Endothelial cell of umbilical vein (primary cell): Measurements from ENCODE around the gene PATE3. TPM values are rescaled to one million over a fixed set of nuclear protein-coding genes. Genes with fewer than 3 reads are reported as not detected.

Source experiments
- BruUV-seq: library from RNA; stranded (reverse); fragments of 400-500 nt; replicated peaks from 2 replicates; lab custom pipeline; 2021; lab: Mats Ljungman, UMichigan
- CTCF ChIA-PET: fragments of 300-600, 350-600 bp; sonication (Branson Sonifier 250); formaldehyde crosslinking; loops from one replicate; lab custom pipeline; 2021; ENCODE audit warnings: antibody characterized with exemption, inconsistent platforms; lab: Charles Lee
- POLR2A ChIA-PET: fragments of 300-600, 350-600 bp; sonication (Branson Sonifier 250); formaldehyde crosslinking; loops from one replicate; lab custom pipeline; 2021; ENCODE audit warnings: antibody characterized with exemption, inconsistent platforms; lab: Charles Lee
- DNase-seq: peaks from one replicate; pipeline ENCODE4 v3.0.0-alpha.2; 2011; ENCODE audit warnings: low read depth, low spot score
- FAIRE-seq: peaks from 2 replicates; lab custom pipeline; 2011; peaks lifted over from hg19 to GRCh38; lab: Jason Lieb, UNC
- H2AFZ ChIP-seq: 2 replicates; pipeline ENCODE4 v1.6.0; 2012; ENCODE audit warnings: low read depth, low read length, control low read depth, inconsistent platforms
- H3K27ac ChIP-seq: 2 replicates; pipeline ENCODE4 v1.5.1; 2011; ENCODE audit warnings: low read depth, mild to moderate bottlenecking, control low read depth, low read length, moderate library complexity; ENCODE audit not compliant: insufficient read depth
- H3K27me3 ChIP-seq, 2 experiments: 2 replicates each; pipeline versions ENCODE4 v1.6.0 to v1.6.1; 2011; ENCODE audit warnings: low read length in 2 of 2, mixed read lengths in 1 of 2; ENCODE audit not compliant: control insufficient read depth in 2 of 2, insufficient read depth in 2 of 2
- H3K36me3 ChIP-seq, 2 experiments: 2 replicates in 1 of 2; 3 replicates in 1 of 2; pipeline ENCODE4 v1.5.1; 2011; ENCODE audit warnings: low read length in 2 of 2, mild to moderate bottlenecking in 1 of 2, moderate library complexity in 1 of 2; ENCODE audit not compliant: control insufficient read depth in 2 of 2, insufficient read depth in 2 of 2; ENCODE audit errors: extremely low read depth in 1 of 2
- H3K4me1 ChIP-seq: 3 replicates; pipeline ENCODE4 v1.5.1; 2011; ENCODE audit warnings: mild to moderate bottlenecking, low read length; ENCODE audit not compliant: control insufficient read depth, insufficient read depth; ENCODE audit errors: extremely low read depth
- H3K4me2 ChIP-seq: 2 replicates; pipeline ENCODE4 v1.6.1; 2011; ENCODE audit warnings: low read length, control low read depth, mixed read lengths; ENCODE audit not compliant: insufficient read depth
- H3K4me3 ChIP-seq, 3 experiments: fragments of 200-600 bp in 1 of 3; sonication (generic), shearing (Covaris generic) in 1 of 3; replicated peaks in 1 of 3; 2 replicates each; pipeline ENCODE4 v1.5.1; 2011 to 2016; ENCODE audit warnings: control low read depth in 3 of 3, low read length in 3 of 3, mild to moderate bottlenecking in 2 of 3, inconsistent platforms in 1 of 3, low read depth in 1 of 3, moderate library complexity in 1 of 3; ENCODE audit not compliant: insufficient read depth in 1 of 3
- H3K79me2 ChIP-seq: 2 replicates; pipeline ENCODE4 v1.6.0; 2012; ENCODE audit warnings: low read length, inconsistent platforms; ENCODE audit not compliant: control insufficient read depth, insufficient read depth
- H3K9ac ChIP-seq: replicated peaks from 2 replicates; pipeline ENCODE3; 2011; ENCODE audit warnings: low read length, control low read depth; ENCODE audit not compliant: insufficient read depth; ENCODE audit errors: extremely low read depth
- H3K9me1 ChIP-seq: replicated peaks from 3 replicates; pipeline ENCODE4 v1.6.0; 2011; ENCODE audit warnings: mild to moderate bottlenecking, low read length; ENCODE audit not compliant: control insufficient read depth, insufficient read depth; ENCODE audit errors: extremely low read depth
- H3K9me3 ChIP-seq: replicated peaks from 2 replicates; pipeline ENCODE4 v1.5.1; 2012; ENCODE audit warnings: low read length, inconsistent platforms; ENCODE audit not compliant: control insufficient read depth, insufficient read depth
- H4K20me1 ChIP-seq: replicated peaks from 2 replicates; pipeline ENCODE3; 2011; ENCODE audit warnings: mild to moderate bottlenecking, low read length; ENCODE audit not compliant: control insufficient read depth, insufficient read depth; ENCODE audit errors: extremely low read depth
- CTCF ChIP-seq, 2 donors: IDR thresholded peaks; 1 replicate in 1 of 2; 2 replicates in 1 of 2; pipeline ENCODE4 v1.5.1; 2011; ENCODE audit warnings: low read length in 2 of 2, mild to moderate bottlenecking in 2 of 2, moderate library complexity in 2 of 2, control low read depth in 1 of 2, inconsistent platforms in 1 of 2, low read depth in 1 of 2; ENCODE audit not compliant: insufficient read depth in 1 of 2; ENCODE audit errors: extremely low read depth in 1 of 2
- EZH2 ChIP-seq: IDR thresholded peaks from 2 replicates; pipeline ENCODE4 v1.6.1; 2012; ENCODE audit warnings: borderline replicate concordance, low read depth, mild to moderate bottlenecking, moderate library complexity, low read length, inconsistent platforms; ENCODE audit not compliant: severe bottlenecking
- FOS ChIP-seq: IDR thresholded peaks from 2 replicates; pipeline ENCODE4 v1.6.1; 2011; ENCODE audit warnings: mild to moderate bottlenecking, low read length, moderate library complexity, borderline replicate concordance; ENCODE audit not compliant: insufficient read depth
- GATA2 ChIP-seq: IDR thresholded peaks from 2 replicates; pipeline ENCODE4 v1.7.0; 2011; ENCODE audit warnings: low read depth, mild to moderate bottlenecking, moderate library complexity, mixed read lengths, low read length; ENCODE audit not compliant: insufficient read length, insufficient read depth
- JUN ChIP-seq: IDR thresholded peaks from 2 replicates; pipeline ENCODE4 v1.6.1; 2011; ENCODE audit warnings: borderline replicate concordance, low read depth; ENCODE audit not compliant: insufficient read length, insufficient read depth
- MAX ChIP-seq: IDR thresholded peaks from 2 replicates; pipeline ENCODE4 v1.6.1; 2011; ENCODE audit not compliant: insufficient read depth, insufficient read length
- MYC ChIP-seq: IDR thresholded peaks from one replicate; pipeline ENCODE4 v1.6.1; 2011; ENCODE audit warnings: mild to moderate bottlenecking, low read depth, low read length
- POLR2A ChIP-seq: IDR thresholded peaks from 2 replicates; pipeline ENCODE4 v1.6.1; 2012; ENCODE audit warnings: low read depth, mild to moderate bottlenecking, control low read depth, low read length
- POLR2AphosphoS5 ChIP-seq: IDR thresholded peaks from 2 replicates; pipeline ENCODE4 v1.6.1; 2012; ENCODE audit warnings: low read depth, mild to moderate bottlenecking, control low read depth, low read length, moderate library complexity; ENCODE audit not compliant: insufficient read depth
- dilution Hi-C: fragments of 300-500 bp; cut with MboI; formaldehyde crosslinking; loops from one replicate; pipeline ENCODE4 v1.15.0; 2019; ENCODE audit warnings: low sequenced_read_pairs; ENCODE audit not compliant: extremely low pct_ligation_motif_present
- intact Hi-C: fragments of 100-400 bp; cut with micrococcal nuclease; formaldehyde crosslinking; loops from one replicate; pipeline ENCODE4 v1.10.0; 2022
- polyA plus RNA-seq, 4 experiments: library from polyadenylated mRNA; depleted of rRNA in 3 of 4; stranded (reverse) in 3 of 4; unstranded in 1 of 4; fragments of >200 nt; gene quantifications; 2 replicates each; pipeline versions ENCODE4 v1.2.1 to v1.2.3, GENCODE V29; 2011 to 2012; ENCODE audit warnings: missing spikeins in 1 of 4
- total RNA-seq: library from RNA; stranded (reverse); gene quantifications from 2 replicates; pipeline ENCODE4 v1.2.3, GENCODE V29; 2021

The PATE3 gene
- total and polyA plus RNA-seq, 2 donors (not counting 3 experiments of a cell fraction or from before 2014, with no cell fraction given): not detected

DNA sequence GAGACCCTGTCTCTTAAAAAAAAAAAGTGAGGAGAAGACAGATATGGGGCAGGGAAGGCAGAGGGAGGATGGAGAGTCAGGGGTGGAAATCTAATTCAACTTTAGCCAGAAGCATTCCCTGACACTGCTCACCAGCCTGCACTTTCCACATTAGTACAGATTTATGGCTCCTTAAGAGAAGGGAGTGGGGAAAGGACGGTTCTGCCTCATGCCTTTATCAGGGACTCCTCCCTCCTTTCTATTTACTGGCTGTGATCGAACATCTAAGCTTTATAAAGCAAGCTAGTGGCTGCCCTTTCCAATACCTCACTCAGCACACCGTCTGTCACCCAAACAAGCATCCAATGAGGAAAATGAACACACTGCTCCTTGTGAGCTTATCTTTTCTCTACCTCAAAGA is 45.1 kb downstream of the PATE3 start, which contains the start of gene PATE4:
Gene PATE4 (plus strand): TSS at position 301 of the 400 bp plus-strand sequence. CDS start 44 bp downstream, at position 345.
- dilution Hi-C loops: no loop called here

GRCh38 chr11:125835748-125836147 is 47.8 kb downstream of the PATE3 start:
- Histone ChIP-seq H3K27me3 (no peaks in the 10 kb centered on the region), H3K79me2 (no peaks in the 10 kb centered on the region), H2AFZ (no peak overlapping the region), H3K4me2 (no peak overlapping the region), H3K9me3 (no peaks in the 10 kb centered on the region), H4K20me1 (no peaks in the 10 kb centered on the region), H3K36me3 (no peaks in the 10 kb centered on the region), H3K9me1 (no peaks in the 10 kb centered on the region), H3K4me3 (no peak overlapping the region), H3K9ac (no peak overlapping the region), H3K27ac (no peak overlapping the region), H3K4me1 (no peaks in the 10 kb centered on the region)
- FAIRE-seq (no peak), DNase-seq (no peak)
- CTCF ChIA-PET: interaction anchor here (0.9 to 1.0 kb wide), 2 partner anchors 8 to 23 kb away, joined by 3 read pairs; no protein-coding TSS in a partner anchor
- no TSS peak for BruUV-seq
- POLR2A ChIA-PET: no interaction called here
- dilution Hi-C loops (no loop called here), intact Hi-C loops (no loop called here)
- TF ChIP-seq EZH2 (no peak), FOS (no peak), GATA2 (no peak), JUN (no peak), MYC (no peak), POLR2A (no peak), MAX (no peak), POLR2AphosphoS5 (no peak), CTCF (IDR thresholded peaks at IDR 0.05; ENCODE audit: extremely low read depth in 1 of 2, insufficient read depth in 1 of 2, low read depth in 1 of 2, low read length in 2 of 2) (no peak)

More for the DNA sequence above, 45.1 kb downstream of the PATE3 start, which contains the start of gene PATE4:
- no peak for DNase-seq
- Histone ChIP-seq H2AFZ (no peak within 1 kb of the TSS), H3K27me3 (no peaks in the 10 kb centered on the region), H3K9me3 (no peaks in the 10 kb centered on the region), H3K4me3 (no peak within 1 kb of the TSS), H3K9me1 (no peaks in the 10 kb centered on the region), H3K9ac (no peak within 1 kb of the TSS), H3K36me3 (no peaks in the 10 kb centered on the region), H3K4me1 (no peaks in the 10 kb centered on the region), H4K20me1 (no peaks in the 10 kb centered on the region), H3K4me2 (no peak within 1 kb of the TSS), H3K27ac (no peak within 1 kb of the TSS), H3K79me2 (no peaks in the 10 kb centered on the region)
- TF ChIP-seq MAX: no peak
- TF ChIP-seq POLR2AphosphoS5: no peak
- no peak for TF ChIP-seq JUN
- no peak for FAIRE-seq
- BruUV-seq: no TSS peak
- intact Hi-C loops: no loop called here
- POLR2A ChIA-PET: no interaction called here
- CTCF ChIA-PET: no interaction called here
